Measurements from ENCODE around the gene MPLKIP.
A peak's percentile ranks its signal among the peaks of the same experiment; 100 is the strongest.
"Not testable (repeated sequence)": the region's sequence is repeated elsewhere in the genome, so short reads cannot be mapped to it uniquely, and the experiment has no call there.

Gene MPLKIP

GRCh38 chr7:40138973-40139372, 4.6 kb upstream of the MPLKIP start:
- TF ChIP-seq CTCF (IDR thresholded peaks at IDR 0.05; ENCODE audit: low read depth, low read length), result no peak
- no peak overlapping the region for H3K4me3 ChIP-seq (ENCODE audit: low read depth, low read length)

GRCh38 chr7:40137563-40137962, 3.1 kb upstream of the MPLKIP start:
- no peak overlapping the region for H3K4me3 ChIP-seq (ENCODE audit: low read depth, low read length)
- no peak for TF ChIP-seq CTCF (IDR thresholded peaks at IDR 0.05; ENCODE audit: low read depth, low read length)

DNA sequence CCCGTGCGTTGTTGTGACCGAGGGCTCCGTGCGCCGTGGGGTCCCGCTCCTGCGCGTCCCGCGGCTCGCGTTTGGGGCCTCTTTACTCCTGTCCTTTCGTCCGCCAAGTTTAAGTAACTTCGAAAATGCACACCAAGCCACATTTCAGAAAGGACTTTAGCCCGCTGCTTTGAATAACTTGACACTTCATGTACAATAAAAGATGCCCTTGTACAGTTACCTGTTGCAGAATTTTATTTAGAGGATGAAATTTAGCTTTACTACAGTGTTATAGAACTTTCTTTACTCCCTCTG, 842 bp upstream of the MPLKIP start:
- H3K4me3 ChIP-seq (ENCODE audit: low read depth, low read length), result peak overlapping the region; percentile 98
- no peak for TF ChIP-seq CTCF (IDR thresholded peaks at IDR 0.05; ENCODE audit: low read depth, low read length)

- no peak for TF ChIP-seq CTCF (IDR thresholded peaks at IDR 0.05; ENCODE audit: low read depth, low read length)
- peak overlapping the region; percentile 98 for H3K4me3 ChIP-seq (ENCODE audit: low read depth, low read length)
Observed at GRCh38 chr7:40133561-40134427, 628 bp downstream of the MPLKIP start.

- TF ChIP-seq CTCF (IDR thresholded peaks at IDR 0.05; ENCODE audit: low read depth, low read length), result no peak
Observed at GRCh38 chr7:40122940-40123254, 11.5 kb downstream of the MPLKIP start.

GRCh38 chr7:40122100-40122939, 12.1 kb downstream of the MPLKIP start:
- not testable (repeated sequence) for H3K4me3 ChIP-seq (ENCODE audit: low read depth, low read length)

More at GRCh38 chr7:40122940-40123254, 11.5 kb downstream of the MPLKIP start:
- no peak overlapping the region for H3K4me3 ChIP-seq (ENCODE audit: low read depth, low read length)

- no peak for TF ChIP-seq CTCF (IDR thresholded peaks at IDR 0.05; ENCODE audit: low read depth, low read length)
- H3K4me3 ChIP-seq (ENCODE audit: low read depth, low read length), result no peak overlapping the region
Observed at GRCh38 chr7:40120020-40120419, 14.4 kb downstream of the MPLKIP start.

- H3K4me3 ChIP-seq (ENCODE audit: low read depth, low read length), result not testable (repeated sequence)
Observed at GRCh38 chr7:40118201-40118600, 16.2 kb downstream of the MPLKIP start.

- not testable (repeated sequence) for H3K4me3 ChIP-seq (ENCODE audit: low read depth, low read length)
Observed at GRCh38 chr7:40117199-40117598, 17.2 kb downstream of the MPLKIP start.

Data from WI38 (cell line).